Measurements from ENCODE around the gene DOK6. TPM values are rescaled to one million over a fixed set of nuclear protein-coding genes. Genes with fewer than 3 reads are reported as not detected.
"Not testable (repeated sequence)": the region's sequence is repeated elsewhere in the genome, so short reads cannot be mapped to it uniquely, and the experiment has no call there.

DOK6 gene
- 1 to 10 TPM in 2 of 6 donors, under 1 TPM in 4; 0.19 to 1.3 (median 0.49) TPM for total RNA-seq
- under 1 TPM; 0.15 to 0.19 TPM for polyA plus RNA-seq

GRCh38 chr18:69400253-69400975 is at the start of gene DOK6:
Gene DOK6 (plus strand): TSS chr18:69400888.
- peak in 3 of 4 donors; percentile 67 to 78 (median 70) for ATAC-seq
- peak in 5 of 6 donors; percentile 15 to 59 (median 27) for DNase-seq
- intact Hi-C loops (cut with DNase I): no loop called here
- peaks cover 0 to 31% (median 0%) of the 10 kb centered on the region in 4 donors for H3K27me3 ChIP-seq
- FAIRE-seq: no peak
- no peaks in the 10 kb centered on the region for H3K9me3 ChIP-seq
- WGBS, 2 donors: 1% methylated on average over 57 to 79 of the region's 79 CpGs
- peak within 1 kb of the TSS; percentile 10 to 56 (median 21) for H3K4me3 ChIP-seq
- H3K36me3 ChIP-seq: no peaks in the 10 kb centered on the region
- no peak for TF ChIP-seq CTCF (IDR thresholded peaks at IDR 0.05)
- peaks cover 0 to 4% (median 0%) of the 10 kb centered on the region in 3 donors for H3K4me1 ChIP-seq
- H3K27ac ChIP-seq: no peak within 1 kb of the TSS

GRCh38 chr18:69353023-69353422 is 47.7 kb upstream of the DOK6 start:
- WGBS, 2 donors: 87 to 95% methylated on average over 1 of the region's 1 CpG
- Histone ChIP-seq H3K4me1 (no peaks in the 10 kb centered on the region), H3K9me3 (no peaks in the 10 kb centered on the region), H3K4me3 (no peak overlapping the region), H3K27ac (no peak overlapping the region), H3K36me3 (no peaks in the 10 kb centered on the region), H3K27me3 (no peaks in the 10 kb centered on the region)
- intact Hi-C loops (cut with DNase I): no loop called here
- ATAC-seq (no peak), DNase-seq (no peak), FAIRE-seq (no peak)
- no peak for TF ChIP-seq CTCF (IDR thresholded peaks at IDR 0.05)

- Histone ChIP-seq H3K4me1 (no peaks in the 10 kb centered on the region), H3K4me3 (no peak overlapping the region), H3K27ac (no peak overlapping the region), H3K9me3 (no peaks in the 10 kb centered on the region), H3K27me3 (no peaks in the 10 kb centered on the region), H3K36me3 (no peaks in the 10 kb centered on the region)
- 64 to 74% methylated on average over 4 of the region's 4 CpGs for WGBS, 2 donors
- intact Hi-C loops (cut with DNase I): no loop called here
- ATAC-seq: no peak
- no peak for FAIRE-seq
- DNase-seq: no peak
- TF ChIP-seq CTCF (IDR thresholded peaks at IDR 0.05): no peak
Measured at GRCh38 chr18:69357590-69357989, 43.1 kb upstream of the DOK6 start.

GRCh38 chr18:69358212-69358895 is 42.3 kb upstream of the DOK6 start:
- Histone ChIP-seq H3K4me1 (no peaks in the 10 kb centered on the region), H3K9me3 (no peaks in the 10 kb centered on the region), H3K4me3 (no peak overlapping the region), H3K36me3 (no peaks in the 10 kb centered on the region), H3K27me3 (no peaks in the 10 kb centered on the region), H3K27ac (no peak overlapping the region)
- DNase-seq: no peak
- intact Hi-C loops (cut with DNase I): no loop called here
- FAIRE-seq: no peak
- no peak for TF ChIP-seq CTCF (IDR thresholded peaks at IDR 0.05)
- ATAC-seq: no peak
- whole genome bisulfite sequencing, 2 donors: 54 to 61% methylated on average over 6 of the region's 6 CpGs

- H3K27ac ChIP-seq; ATAC-seq; H3K27me3 ChIP-seq; intact Hi-C loops (cut with DNase I); FAIRE-seq; H3K4me1 ChIP-seq; H3K4me3 ChIP-seq; H3K9me3 ChIP-seq; DNase-seq; H3K36me3 ChIP-seq: not testable (repeated sequence)
- WGBS, 2 donors: 58 to 83% methylated on average over 1 of the region's 1 CpG
Measured at GRCh38 chr18:69359768-69360167, 40.9 kb upstream of the DOK6 start.
